ENCODE data around the gene BST2.

GRCh38 chr19:17431417-17431816, 26.0 kb upstream of the BST2 start:
- no peak for TF ChIP-seq RAD21 (CRISPR knock-in tag; conservative IDR thresholded peaks at IDR 0.05 in 1 of 2, IDR thresholded peaks at IDR 0.05 in 1 of 2)
- no peak for TF ChIP-seq PRPF4 (IDR thresholded peaks at IDR 0.05; ENCODE audit: insufficient read depth, low read depth, low read length, poor library complexity, severe bottlenecking)
- no peak for TF ChIP-seq CREM (IDR thresholded peaks at IDR 0.05; ENCODE audit: low read depth)
- no peak for TF ChIP-seq TAF7 (tag; IDR thresholded peaks at IDR 0.05)
- TF ChIP-seq CEBPB (tag; IDR thresholded peaks at IDR 0.05), result no peak
- TF ChIP-seq SMARCA5 (IDR thresholded peaks at IDR 0.05), result no peak
- no peak for TF ChIP-seq MTA3 (IDR thresholded peaks at IDR 0.05; ENCODE audit: borderline replicate concordance)
- no peak for TF ChIP-seq HMGXB4 (CRISPR knock-in tag; IDR thresholded peaks at IDR 0.05)
- TF ChIP-seq POLR2A (conservative IDR thresholded peaks at IDR 0.05), result no peak
- no peak for TF ChIP-seq HDAC2 (IDR thresholded peaks at IDR 0.05)
- TF ChIP-seq NR2C2 (CRISPR knock-in tag; IDR thresholded peaks at IDR 0.05), result no peak
- TF ChIP-seq NR2C2 (tag; IDR thresholded peaks at IDR 0.05), result no peak
- TF ChIP-seq ZNF253 (CRISPR knock-in tag; conservative IDR thresholded peaks at IDR 0.05), result no peak
- TF ChIP-seq MAX (CRISPR knock-in tag; IDR thresholded peaks at IDR 0.05), result no peak
- no peak for TF ChIP-seq RBFOX2 (IDR thresholded peaks at IDR 0.05; ENCODE audit: low read depth, low read length)
